Astrocyte (in vitro differentiated cells and primary cell): ENCODE data around the gene TMEM129. TPM values are rescaled to one million over a fixed set of nuclear protein-coding genes. Genes with fewer than 3 reads are reported as not detected.

Experiments used
- DNase-seq: peaks from one replicate; pipeline ENCODE4 v3.0.0-alpha.2; 2010; ENCODE audit warnings: low read depth
- FAIRE-seq: peaks from 2 replicates; lab custom pipeline; 2011; peaks lifted over from hg19 to GRCh38; lab: Jason Lieb, UNC
- H2AFZ ChIP-seq: 2 replicates; pipeline ENCODE4 v1.6.0; 2012; ENCODE audit warnings: low read depth, low read length, inconsistent platforms
- H3K27ac ChIP-seq: 2 replicates; pipeline ENCODE4 v1.5.1; 2011; ENCODE audit warnings: low read depth, low read length, inconsistent platforms
- H3K27me3 ChIP-seq: 2 replicates; pipeline ENCODE4 v1.6.0; 2011; ENCODE audit warnings: low read length, inconsistent platforms; ENCODE audit not compliant: insufficient read depth
- H3K36me3 ChIP-seq: 2 replicates; pipeline ENCODE4 v1.5.1; 2011; ENCODE audit warnings: low read length, inconsistent platforms; ENCODE audit not compliant: insufficient read depth
- H3K4me1 ChIP-seq: 2 replicates; pipeline ENCODE4 v1.5.1; 2011; ENCODE audit warnings: low read length, inconsistent platforms; ENCODE audit not compliant: insufficient read depth
- H3K4me2 ChIP-seq: 2 replicates; pipeline ENCODE4 v1.6.0; 2012; ENCODE audit warnings: low read length, inconsistent platforms
- H3K4me3 ChIP-seq: 2 replicates; pipeline ENCODE4 v1.5.1; 2011; ENCODE audit warnings: low read depth, mild to moderate bottlenecking, low read length, inconsistent platforms; ENCODE audit not compliant: insufficient read depth
- H3K79me2 ChIP-seq: 2 replicates; pipeline ENCODE4 v1.6.0; 2012; ENCODE audit warnings: mild to moderate bottlenecking, low read length, inconsistent platforms; ENCODE audit not compliant: insufficient read depth
- H3K9ac ChIP-seq: 2 replicates; pipeline ENCODE4 v1.6.0; 2012; ENCODE audit warnings: mild to moderate bottlenecking, low read length, inconsistent platforms
- H3K9me3 ChIP-seq: 2 replicates; pipeline ENCODE4 v1.5.1; 2012; ENCODE audit warnings: low read depth, mild to moderate bottlenecking, low read length, inconsistent platforms; ENCODE audit not compliant: insufficient read depth
- H4K20me1 ChIP-seq: 2 replicates; pipeline ENCODE4 v1.6.0; 2012; ENCODE audit warnings: low read length, inconsistent platforms; ENCODE audit not compliant: insufficient read depth
- H3K27ac Mint-ChIP-seq: one replicate; pipeline ENCODE4 v1.8.0; 2021; ENCODE audit warnings: mild to moderate bottlenecking, mixed read lengths; ENCODE audit not compliant: unreplicated experiment
- H3K27me3 Mint-ChIP-seq: one replicate; pipeline ENCODE4 v1.8.0; 2021; ENCODE audit warnings: low read depth, mixed read lengths; ENCODE audit not compliant: unreplicated experiment
- H3K36me3 Mint-ChIP-seq: one replicate; pipeline ENCODE4 v1.8.0; 2021; ENCODE audit warnings: low read depth, mixed read lengths; ENCODE audit not compliant: unreplicated experiment
- H3K4me1 Mint-ChIP-seq: one replicate; pipeline ENCODE4 v1.8.0; 2021; ENCODE audit warnings: low read depth, mixed read lengths; ENCODE audit not compliant: unreplicated experiment
- H3K4me3 Mint-ChIP-seq: one replicate; pipeline ENCODE4 v1.8.0; 2021; ENCODE audit warnings: mild to moderate bottlenecking, moderate library complexity, mixed read lengths; ENCODE audit not compliant: unreplicated experiment
- H3K9me3 Mint-ChIP-seq: one replicate; pipeline ENCODE4 v1.8.0; 2021; ENCODE audit warnings: mild to moderate bottlenecking, mixed read lengths; ENCODE audit not compliant: unreplicated experiment
- CTCF ChIP-seq: IDR thresholded peaks from 2 replicates; pipeline ENCODE4 v1.5.1; 2011; ENCODE audit warnings: low read depth, mild to moderate bottlenecking, inconsistent platforms, low read length, moderate library complexity; ENCODE audit not compliant: insufficient read depth
- EZH2 ChIP-seq: IDR thresholded peaks from 2 replicates; pipeline ENCODE4 v1.6.1; 2012; ENCODE audit warnings: mild to moderate bottlenecking, low read length, inconsistent platforms; ENCODE audit not compliant: insufficient read depth
- total RNA-seq: library from RNA; stranded (reverse); gene quantifications from 2 replicates; pipeline ENCODE4 v1.2.1, GENCODE V29; 2021

The TMEM129 gene
- total RNA-seq, 1 donor from 2014 or later: 26.8 TPM

GRCh38 chr4:1750381-1751154, 29.4 kb upstream of the TMEM129 start:
- Mint-ChIP-seq H3K4me3 (no peak overlapping the region), H3K27me3 (no peaks in the 10 kb centered on the region), H3K9me3 (no peaks in the 10 kb centered on the region), H3K4me1 (no peaks in the 10 kb centered on the region), H3K27ac (no peak overlapping the region), H3K36me3 (no peaks in the 10 kb centered on the region)
- Histone ChIP-seq H3K4me3 (no peak overlapping the region), H3K9me3 (no peaks in the 10 kb centered on the region), H3K36me3 (no peaks in the 10 kb centered on the region), H3K4me1 (no peaks in the 10 kb centered on the region), H3K4me2 (no peak overlapping the region), H2AFZ (no peak overlapping the region), H3K9ac (no peak overlapping the region), H3K27me3 (no peaks in the 10 kb centered on the region), H4K20me1 (peaks cover 4% of the 10 kb centered on the region), H3K79me2 (no peaks in the 10 kb centered on the region), H3K27ac (no peak overlapping the region)
- FAIRE-seq (no peak), DNase-seq (no peak)
- TF ChIP-seq EZH2 (no peak), CTCF (no peak)

GRCh38 chr4:1749826-1750225, 28.7 kb upstream of the TMEM129 start:
- Histone ChIP-seq H3K9ac (no peak overlapping the region), H3K79me2 (no peaks in the 10 kb centered on the region), H3K4me2 (no peak overlapping the region), H3K4me1 (no peaks in the 10 kb centered on the region), H3K4me3 (no peak overlapping the region), H3K27ac (no peak overlapping the region), H3K36me3 (no peaks in the 10 kb centered on the region), H2AFZ (no peak overlapping the region), H4K20me1 (peaks cover 5% of the 10 kb centered on the region), H3K27me3 (no peaks in the 10 kb centered on the region), H3K9me3 (no peaks in the 10 kb centered on the region)
- Mint-ChIP-seq H3K9me3 (no peaks in the 10 kb centered on the region), H3K36me3 (no peaks in the 10 kb centered on the region), H3K4me1 (no peaks in the 10 kb centered on the region), H3K27me3 (no peaks in the 10 kb centered on the region), H3K4me3 (no peak overlapping the region), H3K27ac (no peak overlapping the region)
- TF ChIP-seq EZH2 (no peak), CTCF (no peak)
- DNase-seq: no peak
- FAIRE-seq: no peak

- H3K9me3 ChIP-seq: no peaks in the 10 kb centered on the region
- Mint-ChIP-seq H3K36me3 (no peaks in the 10 kb centered on the region), H3K27ac (no peak overlapping the region), H3K4me3 (no peak overlapping the region), H3K4me1 (no peaks in the 10 kb centered on the region), H3K9me3 (no peaks in the 10 kb centered on the region), H3K27me3 (no peaks in the 10 kb centered on the region)
- no peak overlapping the region for H3K9ac ChIP-seq
- peaks cover 5% of the 10 kb centered on the region for H4K20me1 ChIP-seq
- FAIRE-seq: no peak
- no peak for TF ChIP-seq CTCF
- no peak for TF ChIP-seq EZH2
- H3K4me1 ChIP-seq: no peaks in the 10 kb centered on the region
- H2AFZ ChIP-seq: no peak overlapping the region
- no peak for DNase-seq
- no peak overlapping the region for H3K4me3 ChIP-seq
- H3K27ac ChIP-seq: no peak overlapping the region
- H3K79me2 ChIP-seq: no peaks in the 10 kb centered on the region
- H3K27me3 ChIP-seq: no peaks in the 10 kb centered on the region
- H3K4me2 ChIP-seq: no peak overlapping the region
- no peaks in the 10 kb centered on the region for H3K36me3 ChIP-seq
These were observed 28.2 kb upstream of the TMEM129 start for GRCh38 chr4:1749370-1749769.
